Measurements from ENCODE around the gene CCDC102B. TPM values are rescaled to one million over a fixed set of nuclear protein-coding genes. Genes with fewer than 3 reads are reported as not detected.

Gene CCDC102B
- total RNA-seq, 1 experiment from 2014 or later: 2.1 TPM

DNA sequence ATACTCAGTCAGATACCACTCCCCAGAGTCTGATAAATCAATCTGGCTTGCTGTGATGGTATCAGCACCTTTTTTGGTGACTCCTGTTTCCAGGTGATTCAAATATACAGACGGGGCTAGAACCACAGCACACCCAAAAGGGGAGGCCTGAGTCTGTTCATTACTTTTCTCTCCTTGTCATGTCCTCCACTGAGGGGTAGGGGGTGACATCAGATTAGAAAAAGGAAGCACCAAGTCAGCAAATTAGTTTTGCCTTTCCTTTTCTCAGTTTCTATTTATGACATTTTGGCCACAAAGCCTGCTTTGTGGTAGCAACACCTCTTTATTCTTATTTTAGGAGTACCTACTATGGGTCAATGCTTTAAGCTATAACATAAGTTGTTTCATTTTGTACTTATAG, 127.4 kb downstream of the CCDC102B start:
- CTCF ChIA-PET: no interaction called here
- no peak overlapping the region for H3K4me3 Mint-ChIP-seq (ENCODE audit: low read depth, unreplicated experiment)
- intact Hi-C loops (cut with micrococcal nuclease; ENCODE audit: unreplicated experiment): loop anchor here (2.0 to 10.0 kb wide), 3 partner anchors 420 to 1157 kb away; no protein-coding TSS in a partner anchor
- no peaks in the 10 kb centered on the region for H3K36me3 Mint-ChIP-seq (ENCODE audit: insufficient read depth, unreplicated experiment)
- H3K4me1 Mint-ChIP-seq (ENCODE audit: low read depth, unreplicated experiment): no peaks in the 10 kb centered on the region
- H3K9me3 Mint-ChIP-seq (ENCODE audit: low read depth, unreplicated experiment): no peaks in the 10 kb centered on the region
- no TSS peak for BruUV-seq (replicated peaks)
- no peak overlapping the region for H3K27ac Mint-ChIP-seq (ENCODE audit: unreplicated experiment)
- DNase-seq: peak; percentile 17
- H3K27me3 Mint-ChIP-seq (ENCODE audit: unreplicated experiment): no peaks in the 10 kb centered on the region
- TF ChIP-seq, protein P1, sequence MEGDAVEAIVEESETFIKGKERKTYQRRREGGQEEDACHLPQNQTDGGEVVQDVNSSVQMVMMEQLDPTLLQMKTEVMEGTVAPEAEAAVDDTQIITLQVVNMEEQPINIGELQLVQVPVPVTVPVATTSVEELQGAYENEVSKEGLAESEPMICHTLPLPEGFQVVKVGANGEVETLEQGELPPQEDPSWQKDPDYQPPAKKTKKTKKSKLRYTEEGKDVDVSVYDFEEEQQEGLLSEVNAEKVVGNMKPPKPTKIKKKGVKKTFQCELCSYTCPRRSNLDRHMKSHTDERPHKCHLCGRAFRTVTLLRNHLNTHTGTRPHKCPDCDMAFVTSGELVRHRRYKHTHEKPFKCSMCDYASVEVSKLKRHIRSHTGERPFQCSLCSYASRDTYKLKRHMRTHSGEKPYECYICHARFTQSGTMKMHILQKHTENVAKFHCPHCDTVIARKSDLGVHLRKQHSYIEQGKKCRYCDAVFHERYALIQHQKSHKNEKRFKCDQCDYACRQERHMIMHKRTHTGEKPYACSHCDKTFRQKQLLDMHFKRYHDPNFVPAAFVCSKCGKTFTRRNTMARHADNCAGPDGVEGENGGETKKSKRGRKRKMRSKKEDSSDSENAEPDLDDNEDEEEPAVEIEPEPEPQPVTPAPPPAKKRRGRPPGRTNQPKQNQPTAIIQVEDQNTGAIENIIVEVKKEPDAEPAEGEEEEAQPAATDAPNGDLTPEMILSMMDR (IDR thresholded peaks at IDR 0.05; ENCODE audit: unreplicated experiment): peak; percentile 36

DNA sequence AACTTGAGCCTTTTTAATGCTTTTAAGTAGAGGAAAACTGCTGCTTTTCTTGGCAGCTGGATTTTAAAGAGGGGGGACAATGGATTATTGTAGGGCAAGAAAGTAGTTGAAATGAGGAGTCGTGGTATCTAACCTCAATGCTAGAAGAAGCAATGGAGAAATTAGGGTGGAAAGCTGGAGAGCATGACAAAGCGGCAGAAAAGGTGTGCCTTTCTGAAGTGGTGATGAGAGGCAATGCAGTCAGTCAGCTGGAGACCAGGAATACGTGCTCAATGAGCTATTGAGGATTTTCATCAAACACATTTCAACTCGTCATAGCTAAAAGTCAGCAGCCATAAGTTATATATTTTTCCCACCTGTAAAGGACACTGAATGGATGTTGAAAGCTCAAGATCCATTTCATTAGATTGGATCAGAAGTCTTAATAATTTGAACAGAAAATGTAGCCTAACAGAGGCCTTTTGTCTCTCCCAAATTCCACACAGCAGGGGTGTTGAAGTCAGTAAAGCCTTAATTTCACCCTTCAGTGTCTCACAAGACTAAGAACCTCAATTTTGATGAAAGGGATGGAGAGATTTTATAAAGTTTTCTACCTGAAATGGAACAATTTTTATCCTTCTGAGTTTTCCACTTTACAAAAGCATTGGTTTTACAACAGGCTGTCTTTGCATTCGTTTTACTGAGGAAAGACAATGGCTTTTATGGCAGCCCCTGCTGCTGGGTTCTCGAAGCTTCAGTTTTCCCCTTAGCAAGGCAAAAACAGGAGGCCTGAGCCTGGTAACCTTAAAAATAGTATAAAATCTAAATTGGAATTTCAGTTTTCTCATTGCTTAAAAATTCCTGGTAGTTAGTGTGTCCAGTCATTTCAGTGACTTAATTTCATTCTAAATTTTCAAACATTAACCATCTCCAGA, 131.1 kb downstream of the CCDC102B start:
- Mint-ChIP-seq H3K4me3 (ENCODE audit: low read depth, unreplicated experiment) (no peak overlapping the region), H3K9me3 (ENCODE audit: low read depth, unreplicated experiment) (no peaks in the 10 kb centered on the region), H3K27ac (ENCODE audit: unreplicated experiment) (no peak overlapping the region), H3K4me1 (ENCODE audit: low read depth, unreplicated experiment) (no peaks in the 10 kb centered on the region), H3K27me3 (ENCODE audit: unreplicated experiment) (no peaks in the 10 kb centered on the region), H3K36me3 (ENCODE audit: insufficient read depth, unreplicated experiment) (no peaks in the 10 kb centered on the region)
- TF ChIP-seq, protein P1 (IDR thresholded peaks at IDR 0.05; ENCODE audit: unreplicated experiment): no peak
- no TSS peak for BruUV-seq (replicated peaks)
- intact Hi-C loops (cut with micrococcal nuclease; ENCODE audit: unreplicated experiment): loop anchor here (5.0 to 10.0 kb wide), 2 partner anchors 416 to 1153 kb away; no protein-coding TSS in a partner anchor
- no peak for DNase-seq
- CTCF ChIA-PET: no interaction called here

DNA sequence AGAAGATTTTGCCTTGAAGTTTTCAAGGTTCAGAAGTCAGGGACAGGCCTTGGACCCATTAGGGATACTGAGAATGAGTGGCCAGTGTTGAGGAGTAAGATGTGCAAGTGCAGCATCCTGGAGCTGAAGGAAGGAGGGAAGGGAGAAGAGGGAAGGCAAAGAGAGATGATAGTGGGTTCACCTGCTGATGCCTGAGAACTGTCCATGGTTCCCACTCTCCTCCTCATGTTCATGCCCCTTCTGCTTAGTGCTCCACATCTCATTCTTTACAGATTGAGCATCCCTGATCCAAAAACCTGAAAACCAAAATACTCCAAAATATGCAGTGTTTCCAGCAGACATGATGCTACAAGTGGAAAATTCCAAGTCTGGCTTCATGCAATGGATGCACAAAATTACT, 137.8 kb downstream of the CCDC102B start:
- Mint-ChIP-seq H3K9me3 (ENCODE audit: low read depth, unreplicated experiment) (no peaks in the 10 kb centered on the region), H3K27ac (ENCODE audit: unreplicated experiment) (no peak overlapping the region), H3K4me1 (ENCODE audit: low read depth, unreplicated experiment) (no peaks in the 10 kb centered on the region), H3K36me3 (ENCODE audit: insufficient read depth, unreplicated experiment) (no peaks in the 10 kb centered on the region), H3K27me3 (ENCODE audit: unreplicated experiment) (no peaks in the 10 kb centered on the region), H3K4me3 (ENCODE audit: low read depth, unreplicated experiment) (no peak overlapping the region)
- BruUV-seq (replicated peaks): no TSS peak
- TF ChIP-seq, protein P1 (IDR thresholded peaks at IDR 0.05; ENCODE audit: unreplicated experiment): no peak
- CTCF ChIA-PET: no interaction called here
- intact Hi-C loops (cut with micrococcal nuclease; ENCODE audit: unreplicated experiment): no loop called here
- DNase-seq: no peak

DNA sequence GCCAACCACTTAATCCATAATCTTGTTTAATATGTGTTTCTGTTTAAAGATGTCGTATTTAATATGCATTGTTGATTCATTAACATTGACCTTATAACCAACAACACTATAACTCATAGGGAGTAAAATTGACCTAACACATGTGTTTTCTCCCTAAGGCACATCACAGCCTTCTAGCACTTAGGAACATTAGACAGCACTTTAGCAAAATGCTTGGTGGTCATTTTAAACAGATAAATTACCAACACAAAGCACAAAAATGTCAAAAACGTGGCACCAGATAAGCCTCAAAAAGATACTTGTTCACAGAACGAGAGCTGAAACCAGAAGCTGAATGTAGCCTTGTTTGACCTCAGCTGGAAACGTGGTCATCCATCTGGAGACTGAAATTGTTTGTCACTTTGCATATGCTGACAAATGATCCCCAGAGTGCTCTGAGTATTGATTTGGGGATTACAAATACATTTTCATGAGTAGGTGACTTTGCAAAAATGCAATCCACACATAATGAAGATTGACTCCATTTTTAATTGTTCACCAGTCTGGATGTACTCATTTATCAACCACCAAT, 139.2 kb downstream of the CCDC102B start:
- Mint-ChIP-seq H3K4me1 (ENCODE audit: low read depth, unreplicated experiment) (no peaks in the 10 kb centered on the region), H3K36me3 (ENCODE audit: insufficient read depth, unreplicated experiment) (no peaks in the 10 kb centered on the region), H3K27me3 (ENCODE audit: unreplicated experiment) (no peaks in the 10 kb centered on the region), H3K4me3 (ENCODE audit: low read depth, unreplicated experiment) (no peak overlapping the region), H3K27ac (ENCODE audit: unreplicated experiment) (no peak overlapping the region), H3K9me3 (ENCODE audit: low read depth, unreplicated experiment) (no peaks in the 10 kb centered on the region)
- no peak for DNase-seq
- CTCF ChIA-PET: no interaction called here
- TF ChIP-seq, protein P1 (IDR thresholded peaks at IDR 0.05; ENCODE audit: unreplicated experiment): no peak
- no TSS peak for BruUV-seq (replicated peaks)
- intact Hi-C loops (cut with micrococcal nuclease; ENCODE audit: unreplicated experiment): no loop called here

Measured in Calu3 (cell line).